ENCODE data around the gene CYP4V2.

DNA sequence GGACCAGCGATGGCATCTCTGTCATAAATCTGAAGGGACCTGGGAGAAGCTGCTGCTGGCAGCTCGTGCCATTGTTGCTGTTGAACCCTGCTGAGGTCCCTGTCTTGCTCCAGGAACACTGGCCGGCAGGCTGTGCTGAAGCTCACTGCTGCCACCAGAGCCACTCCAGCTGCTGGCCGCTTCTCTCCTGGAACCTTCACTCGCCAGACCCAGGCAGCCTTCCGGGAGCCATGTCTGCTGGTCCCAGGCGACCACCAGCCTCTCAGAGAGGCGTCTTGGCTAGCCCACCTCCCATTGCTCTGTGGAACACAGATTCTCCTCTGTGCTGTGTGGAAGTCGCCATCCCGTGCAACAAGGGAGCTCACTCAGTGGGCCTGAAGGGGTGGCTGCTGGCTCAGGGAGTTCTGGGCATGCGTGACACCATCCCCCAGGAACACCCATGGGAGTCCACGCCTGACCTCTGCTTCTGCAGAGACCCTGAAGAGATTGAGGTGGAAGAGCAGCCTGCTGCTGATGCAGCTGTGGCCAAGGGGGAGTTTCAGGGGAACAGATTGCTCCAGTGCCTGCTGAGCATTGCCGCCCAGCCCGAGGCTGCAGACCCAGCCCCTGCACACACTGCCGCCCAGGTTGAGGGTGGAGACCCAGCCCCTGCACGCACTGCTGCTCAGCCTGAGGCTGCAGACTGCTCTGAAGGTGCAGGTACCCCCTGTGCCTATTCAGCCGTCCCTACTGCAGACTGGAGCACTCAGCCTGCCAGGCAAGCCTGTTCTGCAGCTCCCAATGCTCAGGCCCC is 33.1 kb upstream of the CYP4V2 start:
- TF ChIP-seq, protein P1, sequence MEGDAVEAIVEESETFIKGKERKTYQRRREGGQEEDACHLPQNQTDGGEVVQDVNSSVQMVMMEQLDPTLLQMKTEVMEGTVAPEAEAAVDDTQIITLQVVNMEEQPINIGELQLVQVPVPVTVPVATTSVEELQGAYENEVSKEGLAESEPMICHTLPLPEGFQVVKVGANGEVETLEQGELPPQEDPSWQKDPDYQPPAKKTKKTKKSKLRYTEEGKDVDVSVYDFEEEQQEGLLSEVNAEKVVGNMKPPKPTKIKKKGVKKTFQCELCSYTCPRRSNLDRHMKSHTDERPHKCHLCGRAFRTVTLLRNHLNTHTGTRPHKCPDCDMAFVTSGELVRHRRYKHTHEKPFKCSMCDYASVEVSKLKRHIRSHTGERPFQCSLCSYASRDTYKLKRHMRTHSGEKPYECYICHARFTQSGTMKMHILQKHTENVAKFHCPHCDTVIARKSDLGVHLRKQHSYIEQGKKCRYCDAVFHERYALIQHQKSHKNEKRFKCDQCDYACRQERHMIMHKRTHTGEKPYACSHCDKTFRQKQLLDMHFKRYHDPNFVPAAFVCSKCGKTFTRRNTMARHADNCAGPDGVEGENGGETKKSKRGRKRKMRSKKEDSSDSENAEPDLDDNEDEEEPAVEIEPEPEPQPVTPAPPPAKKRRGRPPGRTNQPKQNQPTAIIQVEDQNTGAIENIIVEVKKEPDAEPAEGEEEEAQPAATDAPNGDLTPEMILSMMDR (IDR thresholded peaks at IDR 0.05): no peak
- TF ChIP-seq POLR2A (IDR thresholded peaks at IDR 0.05): no peak

All from lower leg skin (tissue), 3 donors.